Sigmoid colon (tissue), 4 donors: ENCODE measurements around the gene ABCD2.

Experiments used
- CTCF ChIP-seq, 4 experiments: fragments of 450-650 bp in 3 of 4; fragments of 200-600 bp in 1 of 4; IDR thresholded peaks; one replicate each; pipeline ENCODE4 v1.5.1; 2016 to 2019; ENCODE audit warnings: antibody characterized with exemption in 4 of 4, mild to moderate bottlenecking in 3 of 4, moderate library complexity in 2 of 4
- POLR2A ChIP-seq, 2 donors: fragments of 450-650 bp; IDR thresholded peaks; one replicate each; pipeline ENCODE4 v1.6.1; 2016; ENCODE audit warnings: antibody characterized with exemption in 2 of 2, mild to moderate bottlenecking in 2 of 2, moderate library complexity in 2 of 2
- POLR2AphosphoS5 ChIP-seq, 4 donors: sonication (generic); formaldehyde crosslinking; IDR thresholded peaks; one replicate each; pipeline ENCODE4 v1.6.1; 2017; ENCODE audit warnings: antibody characterized with exemption in 4 of 4

DNA sequence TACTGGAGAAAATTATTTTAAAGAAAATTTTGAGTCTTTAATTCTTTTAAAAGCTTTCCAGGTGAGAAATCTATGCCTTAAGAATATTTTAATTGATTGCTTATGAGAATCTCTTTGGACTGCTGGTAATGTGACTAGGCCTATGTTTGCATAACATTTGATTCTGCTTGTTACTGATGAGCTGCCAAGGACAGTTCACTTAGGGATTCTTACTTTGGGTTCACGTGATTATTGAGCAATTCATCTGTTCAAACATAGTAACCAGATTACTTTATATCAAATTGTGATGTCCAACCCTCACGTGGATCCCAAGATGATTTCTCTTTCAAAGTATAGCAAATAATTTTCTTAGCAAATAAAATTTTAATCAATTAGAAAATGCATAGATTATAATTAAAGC, 27.4 kb upstream of the ABCD2 start:
- TF ChIP-seq CTCF (IDR thresholded peaks at IDR 0.05) (no peak), POLR2A (IDR thresholded peaks at IDR 0.05) (no peak), POLR2AphosphoS5 (IDR thresholded peaks at IDR 0.05) (no peak)
